Stimulated activated CD4-positive, alpha-beta T cell treated with anti-CD3 and anti-CD28 coated beads, Interleukin-12 subunit alpha, Interleukin-12 subunit beta, amount 100 ng/mL, for 24 hours (primary cell): ENCODE data around the gene PSRC1.
"Not testable (repeated sequence)": the region's sequence is repeated elsewhere in the genome, so short reads cannot be mapped to it uniquely, and the experiment has no call there.

Experiments used
- DNase-seq, 2 experiments: peaks; one replicate each; pipeline ENCODE4 v3.0.0-alpha.2; 2020; ENCODE audit warnings: low read depth in 2 of 2

PSRC1 gene

DNA sequence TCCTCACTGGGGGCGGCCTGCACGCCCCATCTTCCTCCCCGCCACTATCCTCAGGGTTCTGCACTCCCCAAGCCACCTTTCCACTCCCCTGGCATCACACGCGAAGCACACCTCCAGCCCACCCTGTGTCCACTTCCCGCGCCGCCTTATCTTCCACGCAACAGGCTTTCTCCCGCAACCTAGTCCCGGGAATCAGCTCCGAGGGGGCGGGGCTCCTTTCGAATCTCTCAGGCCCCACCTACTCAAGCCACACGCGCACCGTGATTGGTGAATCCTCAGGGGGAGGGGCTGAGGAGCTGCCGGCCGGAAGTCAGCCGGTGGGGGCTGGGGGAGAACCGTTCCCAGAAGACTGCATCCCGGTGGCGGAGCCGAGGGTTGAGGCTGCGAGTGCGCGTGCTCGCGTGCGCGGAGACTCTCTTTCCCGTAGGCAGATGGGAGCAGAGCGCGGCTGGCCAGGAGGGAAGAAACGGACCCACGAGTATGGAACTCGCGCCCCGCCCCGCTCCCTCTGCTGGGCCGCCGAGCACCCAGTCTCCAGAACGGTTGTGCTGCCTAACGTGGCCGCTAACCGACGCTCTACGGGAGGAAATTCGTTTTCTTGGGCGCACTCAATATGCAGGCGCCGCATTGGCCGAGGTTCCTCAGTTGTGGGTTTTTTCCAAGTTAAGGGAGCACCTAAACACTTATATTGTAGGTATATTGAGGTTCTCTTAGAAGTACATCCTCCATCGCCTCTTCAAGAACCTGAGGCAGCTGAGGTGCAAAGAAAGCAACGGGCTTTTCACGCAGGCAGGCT, at the start of gene PSRC1:
TSS of gene PSRC1 (minus strand) at position 194 of the 796 bp plus-strand sequence.
- peak; percentile 77 to 89 for DNase-seq

DNA sequence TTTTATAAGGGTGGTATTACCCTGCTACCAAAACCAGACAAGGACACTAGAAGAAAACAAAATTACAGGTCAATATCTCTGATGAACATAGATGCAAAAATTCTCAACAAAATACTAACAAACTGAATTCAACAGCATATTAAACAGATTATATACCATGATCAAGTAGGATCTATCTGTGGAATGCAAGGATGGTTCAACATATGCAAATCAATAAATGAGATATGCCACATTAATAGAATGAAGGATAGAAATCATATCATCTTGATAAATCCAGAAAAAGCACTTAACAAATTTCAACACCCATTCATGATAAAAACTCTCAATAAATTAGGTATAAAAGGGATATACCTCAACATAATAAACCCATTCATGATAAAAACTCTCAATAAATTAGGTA, 48.2 kb upstream of the PSRC1 start:
- DNase-seq, result no peak

DNA sequence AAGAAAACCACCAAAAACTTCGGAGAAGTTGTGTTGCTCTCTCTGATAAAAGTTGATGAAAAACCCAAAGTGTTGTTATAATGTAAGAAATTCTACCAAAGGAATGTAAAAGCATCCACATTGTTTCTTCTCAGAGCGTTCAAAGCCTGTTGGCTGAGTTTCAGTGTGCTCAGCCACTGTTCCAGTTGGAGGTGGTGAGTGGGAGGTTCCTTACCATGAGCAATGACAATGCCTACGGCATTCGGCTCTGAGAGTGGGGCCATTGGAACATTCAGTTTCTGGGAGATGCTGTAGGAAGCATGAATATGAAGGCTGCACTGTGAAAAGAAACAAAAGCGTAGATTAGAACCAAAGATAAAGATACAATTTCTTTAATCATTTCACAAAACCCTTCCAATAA, 44.3 kb upstream of the PSRC1 start:
- DNase-seq, result no peak

DNA sequence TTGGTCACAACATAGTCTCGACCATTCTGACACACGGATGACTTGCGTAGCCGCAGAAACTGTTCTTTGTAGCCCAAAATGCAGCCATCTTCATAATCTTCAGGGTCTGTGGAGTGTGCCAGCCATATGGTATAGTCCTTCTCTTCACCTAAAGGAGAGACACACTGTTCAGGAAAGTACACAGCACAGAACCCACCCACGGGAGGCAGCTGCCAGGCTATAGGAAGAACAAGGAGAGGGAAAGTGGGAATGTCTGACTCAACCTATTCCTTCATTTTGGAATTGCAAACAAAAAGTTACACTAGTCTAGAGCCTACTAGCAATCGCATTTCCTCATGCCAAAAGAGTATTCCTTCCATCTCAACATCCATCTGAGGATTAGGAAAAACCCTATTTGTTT, 40.0 kb upstream of the PSRC1 start:
- no peak for DNase-seq

DNA sequence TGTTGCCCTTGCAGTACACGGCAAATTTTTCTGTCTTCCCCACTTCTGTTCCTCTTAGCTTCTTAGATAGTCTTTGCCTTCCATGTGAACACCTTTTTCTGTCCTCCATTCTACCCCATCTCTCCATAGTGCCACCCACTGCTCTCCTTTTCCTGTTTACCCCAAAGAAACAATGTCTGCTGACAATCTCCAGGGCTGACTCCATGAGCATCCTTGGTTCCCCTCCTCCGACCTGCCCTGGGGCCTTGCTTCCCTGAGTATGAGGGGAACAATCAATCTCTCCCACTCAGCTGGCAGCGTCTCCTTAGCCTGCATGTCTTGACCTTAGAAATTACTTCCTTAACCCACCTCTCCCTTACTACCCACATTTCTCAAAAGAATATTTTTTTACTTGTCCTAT, 36.2 kb upstream of the PSRC1 start:
- DNase-seq, result no peak

DNA sequence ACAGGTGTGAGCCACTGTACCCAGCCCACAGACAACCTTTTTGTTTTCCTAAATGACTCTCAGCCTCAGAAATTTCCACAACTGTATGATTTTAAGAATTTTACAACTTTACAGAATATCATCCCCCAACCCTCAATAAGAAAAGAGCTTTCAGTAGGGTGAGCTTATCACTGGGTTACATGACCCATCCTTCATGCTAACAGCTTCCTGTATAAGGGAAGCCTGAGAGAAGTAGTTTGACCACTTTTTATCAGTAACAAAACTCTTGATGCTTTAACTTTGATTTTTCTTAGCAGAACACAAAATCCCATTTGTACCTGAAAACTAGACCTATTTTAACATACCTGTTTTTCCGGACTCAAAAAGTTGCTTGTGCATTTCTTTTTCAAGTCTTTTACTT, 33.6 kb upstream of the PSRC1 start:
- no peak for DNase-seq

DNA sequence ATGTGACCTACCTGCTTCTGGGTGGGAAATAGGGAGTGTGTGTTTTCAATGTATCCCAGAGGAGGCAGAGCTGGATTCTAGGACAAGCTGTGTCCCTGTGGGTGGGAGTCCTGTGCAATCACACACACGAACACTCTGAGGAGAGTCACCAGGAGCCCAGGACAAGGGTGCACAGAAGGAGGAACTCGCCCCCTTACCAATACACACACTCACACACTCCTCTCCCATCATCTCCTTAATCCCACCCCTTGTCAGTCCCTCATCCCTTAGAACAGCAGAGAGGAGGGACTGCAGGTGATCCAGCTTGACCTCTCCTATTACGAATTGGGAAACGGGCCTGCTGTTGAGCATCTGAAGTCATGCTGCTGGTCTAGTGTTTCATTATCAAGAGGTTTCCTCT, 32.3 kb upstream of the PSRC1 start:
- no peak for DNase-seq

DNA sequence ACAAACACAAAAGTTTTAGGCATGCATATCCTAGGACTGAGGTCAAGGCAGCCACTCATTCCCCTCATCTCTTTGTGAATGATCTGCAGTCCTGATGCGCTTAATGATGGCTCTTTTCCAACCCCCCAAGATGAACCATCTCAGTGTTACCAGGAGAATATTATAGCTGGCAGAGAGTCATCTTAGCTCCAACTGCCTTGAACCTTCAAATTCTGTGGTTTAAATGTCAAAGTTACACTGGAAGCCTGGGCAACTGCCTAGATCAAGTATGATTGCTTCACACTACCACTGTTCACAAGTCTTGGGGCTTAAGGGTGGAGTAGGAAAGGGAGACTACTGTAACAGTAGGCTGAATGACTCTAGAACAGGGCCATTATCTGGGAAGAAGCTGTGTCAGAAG, 31.9 kb upstream of the PSRC1 start:
- DNase-seq, result no peak

DNA sequence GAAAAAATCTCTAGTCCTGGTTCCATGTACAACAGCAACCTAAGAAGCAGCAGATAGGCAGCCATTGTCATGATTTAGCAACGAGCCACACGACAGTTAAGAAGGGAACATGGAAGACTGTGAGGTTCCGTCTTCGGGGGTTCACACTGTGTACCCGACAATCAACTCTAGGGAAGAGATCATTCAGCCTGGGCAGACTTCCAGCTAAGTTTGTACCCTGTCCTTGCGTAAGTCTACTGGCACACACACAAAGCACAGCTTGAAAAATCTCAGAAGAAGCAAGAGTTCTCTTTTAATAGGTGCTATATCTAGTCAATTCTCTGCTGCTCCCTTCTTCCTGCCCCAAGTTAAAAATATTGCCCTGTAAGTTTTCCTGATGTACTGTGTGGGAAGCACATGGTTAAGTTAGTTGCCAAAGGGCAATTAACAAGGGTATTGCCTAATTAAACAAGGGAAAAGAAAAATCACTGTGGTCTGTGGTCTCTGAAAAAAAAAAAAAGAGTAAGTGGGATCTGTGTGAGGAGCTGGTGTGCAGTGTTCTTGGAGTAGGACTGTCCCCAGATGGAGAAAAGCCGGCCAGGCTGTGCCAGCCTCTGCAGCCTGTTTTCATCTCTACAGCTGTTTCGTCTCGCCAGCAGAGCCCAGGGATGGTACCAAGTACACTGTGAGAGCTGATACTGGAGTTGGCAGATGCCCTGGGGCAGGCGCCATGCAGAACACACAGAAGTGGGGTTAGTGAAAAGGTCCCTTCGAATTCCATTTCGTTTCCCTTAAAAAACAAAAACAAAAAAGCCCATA, 30.2 kb upstream of the PSRC1 start:
- DNase-seq, result no peak

DNA sequence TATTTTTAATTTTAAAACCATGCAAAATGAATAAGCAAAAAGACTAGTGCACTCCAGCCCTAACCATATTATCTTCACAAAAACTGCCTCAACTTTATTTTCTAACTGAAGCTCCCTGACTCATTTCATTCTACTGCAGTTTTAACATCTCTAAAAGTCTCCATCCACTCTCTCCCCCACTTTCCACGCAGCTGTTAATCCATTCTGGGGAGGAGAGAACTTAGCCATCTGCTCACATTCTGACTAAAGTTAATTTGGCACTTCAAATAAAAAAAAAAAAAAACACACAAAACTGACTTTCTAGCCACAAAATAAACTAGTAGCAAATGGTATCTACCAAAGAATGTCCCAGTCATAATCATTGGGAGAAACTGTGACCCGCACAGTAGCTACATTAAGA, 29.3 kb upstream of the PSRC1 start:
- DNase-seq, result no peak

DNA sequence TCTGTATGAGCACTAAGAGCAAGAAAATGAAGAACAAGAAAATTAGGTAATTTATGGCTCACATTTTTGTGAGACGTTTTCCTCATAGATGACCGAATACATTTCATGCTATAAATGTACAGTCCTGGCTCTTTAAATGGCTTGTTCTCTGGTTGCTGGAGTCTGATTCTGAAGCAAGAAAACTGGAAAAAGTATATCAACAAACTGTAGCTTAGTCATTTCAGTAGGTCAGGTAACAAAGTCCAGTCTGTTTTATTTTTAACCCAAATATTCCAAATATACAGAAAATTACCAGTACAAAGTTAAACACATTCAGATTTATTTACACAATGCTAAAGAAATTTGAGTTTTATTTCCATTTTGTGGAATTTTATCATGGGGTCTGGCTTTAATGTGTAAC, 26.4 kb upstream of the PSRC1 start:
- no peak for DNase-seq

DNA sequence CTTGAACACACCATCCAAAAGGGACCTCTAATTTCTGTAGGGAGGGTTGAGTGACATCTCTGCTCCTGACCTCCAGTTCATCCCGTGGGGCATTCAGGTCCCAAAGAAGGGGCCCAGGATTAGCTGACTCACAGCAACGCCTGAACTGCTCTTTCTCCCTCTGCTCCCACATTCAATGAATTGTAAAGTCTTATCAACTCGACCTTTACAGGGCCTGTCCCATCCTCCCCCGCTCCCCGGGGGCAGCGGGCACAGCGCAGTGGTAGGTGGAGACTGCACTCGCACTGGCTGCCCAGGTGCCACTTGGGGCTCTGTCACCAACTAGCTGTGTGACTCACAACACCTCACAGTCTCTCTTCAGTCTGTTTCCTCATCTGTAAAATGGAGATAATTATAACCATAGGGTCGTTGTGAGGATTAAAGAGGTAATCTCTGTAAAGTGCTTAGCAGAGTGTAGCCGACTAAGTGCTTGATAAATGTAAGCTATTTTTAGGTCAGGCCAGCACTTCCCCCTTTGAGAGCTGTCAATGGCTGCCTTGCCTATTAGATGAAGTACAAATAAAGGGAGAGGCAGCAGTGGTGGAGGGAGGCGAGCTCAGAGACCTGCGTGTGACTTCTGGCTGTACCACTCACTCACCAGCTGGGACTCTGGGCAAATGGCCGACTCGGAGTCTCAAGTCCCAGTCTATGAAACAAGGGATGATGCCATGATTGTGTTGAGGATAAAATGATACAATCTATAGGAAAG, 24.5 kb upstream of the PSRC1 start:
- DNase-seq, result no peak

DNA sequence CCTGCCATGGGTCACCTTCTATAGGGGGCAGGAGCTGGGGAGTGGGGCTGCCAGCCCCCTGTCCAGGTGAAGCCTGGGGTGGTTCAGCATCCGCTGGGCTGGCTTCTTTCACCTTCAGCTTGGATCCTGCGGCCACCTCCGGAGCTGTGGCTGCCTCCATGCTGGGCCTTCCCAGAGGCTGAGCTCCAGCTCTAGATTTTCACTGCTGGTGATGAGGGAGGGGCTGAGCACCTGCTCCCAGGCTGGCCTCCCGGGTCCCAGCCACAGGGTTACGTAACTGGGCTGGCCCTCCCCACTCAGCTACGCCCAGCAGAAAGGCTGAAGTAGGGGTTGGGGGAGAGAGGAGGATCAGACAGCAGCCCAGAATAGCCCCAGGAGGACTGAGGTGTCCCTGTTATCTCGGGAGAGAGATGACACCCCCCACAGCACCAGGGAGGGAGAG, 23.9 kb upstream of the PSRC1 start, which contains the start of gene MYBPHL:
TSS of gene MYBPHL (minus strand) at position 180 of the 442 bp plus-strand sequence. CDS start at position 160, 20 bp downstream.
- DNase-seq, result no peak

DNA sequence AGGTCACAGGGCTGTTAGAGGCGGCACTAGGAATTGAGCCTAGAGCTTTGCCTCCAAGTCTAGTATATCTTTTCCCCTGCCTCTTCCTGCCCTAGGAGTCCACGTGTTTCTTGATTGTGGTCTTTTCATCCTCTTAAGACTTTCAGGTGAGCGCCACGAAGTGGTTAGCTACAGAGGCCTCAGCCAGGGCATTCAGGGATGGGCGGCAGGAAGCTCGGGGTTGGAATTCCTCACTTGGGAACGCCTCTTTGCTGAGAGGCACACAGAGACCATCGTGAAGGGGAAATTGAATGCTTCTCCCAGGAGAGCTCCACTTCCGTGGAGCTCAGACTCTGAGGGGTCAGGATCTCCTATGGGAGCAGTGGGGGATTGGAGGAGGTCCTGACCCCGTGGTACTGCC, 23.0 kb upstream of the PSRC1 start:
- not testable (repeated sequence) for DNase-seq

DNA sequence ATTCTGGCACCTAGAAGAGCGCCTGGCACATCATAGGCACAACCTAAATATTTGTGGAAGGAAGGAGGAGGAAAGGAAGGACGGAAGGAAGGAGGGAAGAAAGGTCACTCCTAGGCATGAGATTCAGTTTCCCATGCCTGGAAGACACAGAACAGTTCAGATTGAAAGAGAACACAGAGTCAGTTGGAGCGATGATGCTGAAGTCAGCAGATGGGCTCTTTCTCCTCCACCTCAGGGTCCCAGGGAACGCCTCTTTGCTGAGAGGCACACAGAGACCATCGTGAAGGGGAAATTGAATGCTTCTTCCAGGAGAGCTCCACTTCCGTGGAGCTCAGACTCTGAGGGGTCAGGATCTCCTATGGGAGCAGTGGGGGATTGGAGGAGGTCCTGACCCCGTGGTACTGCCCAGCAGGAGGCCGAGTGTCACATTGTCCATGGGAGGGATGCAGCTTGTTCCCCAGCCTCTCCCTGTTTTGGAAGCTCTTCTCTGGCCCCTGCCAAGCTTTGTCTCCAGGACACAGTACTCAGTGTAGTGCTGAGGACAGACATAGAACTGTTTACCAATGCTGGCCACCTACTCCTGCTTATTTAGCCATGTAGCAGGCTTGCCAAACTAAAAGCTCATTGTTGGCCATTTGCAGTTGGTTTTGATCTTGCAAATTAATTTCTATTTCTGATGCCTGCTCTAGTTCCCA, 21.4 kb upstream of the PSRC1 start:
- no peak for DNase-seq

DNA sequence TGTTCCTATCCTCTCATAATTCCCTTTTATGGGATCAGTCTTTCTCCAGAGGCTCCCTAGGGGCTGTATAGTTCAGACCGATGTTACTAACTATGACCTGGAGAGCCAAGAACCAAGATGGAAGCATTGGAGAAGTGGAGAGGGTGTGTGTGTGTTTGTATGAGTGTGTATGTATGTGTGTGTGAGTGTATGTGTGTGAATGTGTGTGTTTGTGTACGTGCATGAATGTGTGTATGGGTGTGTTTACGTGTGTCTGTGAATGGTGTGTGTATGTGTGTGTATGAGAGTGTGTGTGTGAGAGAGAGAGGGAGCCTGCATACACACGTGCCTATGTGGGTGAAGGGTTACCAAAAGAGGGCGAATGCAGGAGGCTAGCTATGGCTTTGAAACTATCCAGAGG, 18.9 kb upstream of the PSRC1 start:
- no peak for DNase-seq

DNA sequence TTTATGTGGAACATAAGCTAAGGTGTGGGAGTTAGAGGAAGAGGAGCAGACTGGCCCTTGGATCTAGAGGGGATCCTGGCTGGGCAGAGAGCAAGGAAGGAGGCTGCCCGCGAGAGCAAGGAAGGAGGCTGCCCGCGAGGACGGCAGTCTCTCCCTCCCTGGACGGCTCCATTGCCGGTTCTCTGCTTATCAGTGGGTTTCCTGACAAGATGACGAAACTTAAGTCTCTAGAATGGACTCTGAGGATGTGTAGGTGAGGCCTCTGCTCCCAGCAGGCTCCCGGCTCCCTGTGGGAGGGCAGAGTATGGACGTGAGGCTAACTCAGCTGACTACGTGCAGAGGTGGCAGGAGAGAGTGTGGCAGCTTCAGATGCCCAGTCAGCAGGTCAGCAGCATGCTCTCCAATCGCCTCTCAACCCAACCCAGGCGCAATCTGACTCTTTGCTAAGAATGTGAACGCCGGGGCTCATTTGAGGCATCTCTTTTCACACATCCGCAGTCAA, 17.8 kb upstream of the PSRC1 start:
- DNase-seq, result no peak

DNA sequence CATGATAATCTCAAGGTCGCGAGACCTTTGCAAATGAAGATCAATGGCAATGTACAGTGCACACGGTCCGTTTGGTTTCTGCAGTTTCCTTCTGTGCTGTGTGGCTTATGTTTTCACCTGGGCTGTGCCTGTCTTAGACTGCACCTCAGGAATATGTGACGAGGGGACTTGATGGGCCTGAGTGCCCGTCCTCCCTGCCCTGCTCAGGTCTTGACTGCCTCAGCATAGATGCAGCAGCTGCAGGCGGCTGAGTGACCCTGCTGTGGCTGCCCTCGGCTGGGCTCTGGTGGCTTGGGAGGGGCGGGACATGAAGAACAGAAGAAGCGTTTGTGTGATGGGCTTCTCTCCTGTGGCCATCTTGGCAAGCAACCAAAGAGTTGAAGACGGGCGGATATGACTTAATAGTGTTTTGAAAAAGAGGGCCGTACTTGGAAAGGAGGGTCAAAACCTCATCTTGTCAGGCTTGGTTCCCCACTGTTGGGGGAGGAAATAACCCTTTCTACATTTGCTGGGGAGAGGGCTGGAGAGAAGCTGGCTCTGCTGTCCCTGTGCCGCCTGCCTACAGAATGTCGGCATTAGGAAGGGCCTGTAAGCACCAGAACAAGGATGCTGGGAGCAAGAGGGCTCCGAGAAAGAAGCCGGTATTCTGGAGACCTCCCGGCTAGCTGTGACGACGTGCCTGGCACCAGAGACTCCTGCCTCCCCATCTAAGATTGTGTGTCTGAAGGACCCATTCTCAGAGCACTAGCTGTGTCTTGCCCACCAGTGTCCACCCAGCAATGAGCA, 16.8 kb upstream of the PSRC1 start:
- DNase-seq, result no peak

DNA sequence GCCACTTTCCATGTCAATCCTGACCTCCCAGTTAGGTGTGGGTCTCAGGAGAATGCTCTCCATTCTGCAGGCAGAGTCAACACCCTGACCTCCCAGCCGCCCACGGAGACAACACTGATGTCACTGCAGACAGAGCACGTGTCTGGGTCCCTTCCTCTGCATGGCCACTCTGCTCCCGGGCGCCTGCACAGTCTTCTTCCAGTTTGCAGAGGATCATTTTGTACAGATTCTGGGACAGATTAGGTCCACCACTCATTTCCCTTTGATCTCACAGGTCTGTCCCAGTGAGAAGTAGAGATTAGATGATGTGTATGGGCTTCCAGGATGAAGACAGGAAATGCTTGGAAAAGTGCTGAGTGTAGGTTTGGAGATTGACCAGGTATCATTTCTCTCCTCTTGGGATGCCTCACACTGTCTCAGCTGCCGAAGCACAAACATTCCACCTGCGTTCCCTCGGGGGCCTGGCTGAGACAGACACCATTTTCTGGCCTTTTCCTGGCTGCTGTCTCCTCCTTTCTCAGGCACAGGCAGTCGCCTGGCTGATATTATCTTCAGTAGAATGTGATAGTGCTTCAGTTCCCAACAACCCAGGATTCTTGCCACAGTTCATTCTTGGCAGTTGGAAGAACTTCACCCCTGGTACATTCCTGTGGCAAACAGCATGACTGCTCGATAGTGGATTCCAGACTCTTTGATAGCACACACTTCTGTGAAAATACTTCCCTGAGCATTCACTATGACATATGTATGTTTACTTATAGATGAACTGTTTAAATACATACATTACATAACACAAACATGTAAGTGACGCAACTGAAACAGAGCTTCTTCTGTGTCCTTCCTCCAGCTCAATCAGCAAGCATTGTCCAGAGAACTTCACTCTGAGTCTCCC, 16.0 kb upstream of the PSRC1 start:
- peak in 1 of 2 experiments; percentile 5 for DNase-seq

DNA sequence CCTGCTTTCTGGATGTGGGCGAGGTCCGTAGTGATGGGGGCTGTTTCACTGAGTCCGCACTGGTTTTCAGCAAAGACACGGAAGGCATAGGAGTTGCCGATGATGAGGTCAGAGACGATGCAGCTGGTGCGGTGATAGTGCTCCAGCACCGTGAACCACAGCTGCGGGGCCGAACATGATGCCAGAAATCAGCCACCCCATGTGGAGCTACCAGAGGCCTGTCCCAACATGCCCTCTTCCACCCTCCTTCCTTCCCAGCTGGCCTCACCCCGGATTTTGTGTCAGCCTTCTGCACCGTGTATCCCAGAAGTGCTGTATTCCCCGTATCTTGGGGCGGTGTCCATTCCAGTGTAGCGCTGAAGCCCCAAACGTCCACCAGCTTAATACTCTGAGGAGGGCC, 13.8 kb upstream of the PSRC1 start:
- DNase-seq, result no peak
